Caco-2 (cell line): ENCODE measurements around the gene B3GLCT. TPM values are rescaled to one million over a fixed set of nuclear protein-coding genes. Genes with fewer than 3 reads are reported as not detected.

Experiments used
- BruUV-seq: library from RNA; stranded (reverse); fragments of 400-500 nt; replicated peaks from 2 replicates; lab custom pipeline; 2021; lab: Mats Ljungman, UMichigan
- CTCF ChIA-PET: fragments of 300-600 bp; sonication (Branson Sonifier 250); formaldehyde crosslinking; loops from one replicate; lab custom pipeline; 2022; ENCODE audit warnings: antibody characterized with exemption; lab: Charles Lee
- POLR2A ChIA-PET: fragments of 300-600 bp; sonication (Branson Sonifier 250); formaldehyde crosslinking; loops from one replicate; lab custom pipeline; 2022; ENCODE audit warnings: antibody characterized with exemption; lab: Charles Lee
- DNase-seq, 2 experiments: peaks; one replicate each; pipeline versions ENCODE4 v3.0.0 to v3.0.0-alpha.2; 2020 to 2022
- H3K27me3 ChIP-seq: replicated peaks from 2 replicates; pipeline ENCODE4 v1.6.0; 2011; ENCODE audit warnings: low read length; ENCODE audit not compliant: control insufficient read depth, insufficient read depth
- H3K36me3 ChIP-seq: 2 replicates; pipeline ENCODE4 v1.5.1; 2011; ENCODE audit warnings: low read length; ENCODE audit not compliant: control insufficient read depth, insufficient read depth
- H3K4me1 ChIP-seq: fragments of 250-450 bp; sonication (Bioruptor Pico); 2 replicates; pipeline ENCODE4 v1.5.1; 2020; ENCODE audit warnings: mild to moderate bottlenecking
- H3K4me3 ChIP-seq: 2 replicates; pipeline ENCODE4 v1.5.1; 2011; ENCODE audit warnings: low read depth, mild to moderate bottlenecking, control low read depth, low read length
- H3K9me3 ChIP-seq: fragments of 250-450 bp; sonication (Bioruptor Pico); 2 replicates; pipeline ENCODE4 v1.5.1; 2020; ENCODE audit warnings: mild to moderate bottlenecking, moderate library complexity
- H3K27ac Mint-ChIP-seq: one replicate; pipeline ENCODE4 v1.8.0; 2022; ENCODE audit warnings: mixed read lengths; ENCODE audit not compliant: unreplicated experiment
- H3K27me3 Mint-ChIP-seq: one replicate; pipeline ENCODE4 v1.8.0; 2022; ENCODE audit warnings: mixed read lengths; ENCODE audit not compliant: insufficient read depth, unreplicated experiment
- H3K36me3 Mint-ChIP-seq: one replicate; pipeline ENCODE4 v1.8.0; 2022; ENCODE audit warnings: mild to moderate bottlenecking, mixed read lengths; ENCODE audit not compliant: insufficient read depth, unreplicated experiment
- H3K4me1 Mint-ChIP-seq: one replicate; pipeline ENCODE4 v1.8.0; 2022; ENCODE audit warnings: low read depth, mixed read lengths; ENCODE audit not compliant: unreplicated experiment
- H3K4me3 Mint-ChIP-seq: one replicate; pipeline ENCODE4 v1.8.0; 2022; ENCODE audit warnings: mild to moderate bottlenecking, moderate library complexity, mixed read lengths; ENCODE audit not compliant: unreplicated experiment
- H3K9me3 Mint-ChIP-seq: one replicate; pipeline ENCODE4 v1.8.0; 2022; ENCODE audit warnings: mixed read lengths; ENCODE audit not compliant: unreplicated experiment
- CTCF ChIP-seq, 2 experiments: fragments of 200-600 bp in 1 of 2; IDR thresholded peaks; 1 replicate in 1 of 2; 2 replicates in 1 of 2; pipeline versions ENCODE4 v1.5.1 to v1.8.0; 2011 to 2022; ENCODE audit warnings: antibody characterized with exemption in 1 of 2, control low read depth in 1 of 2, inconsistent platforms in 1 of 2, low read depth in 1 of 2, low read length in 1 of 2, mild to moderate bottlenecking in 1 of 2, moderate library complexity in 1 of 2; ENCODE audit not compliant: insufficient read depth in 1 of 2, severe bottlenecking in 1 of 2, unreplicated experiment in 1 of 2
- intact Hi-C: fragments of 100-400 bp; cut with micrococcal nuclease; formaldehyde crosslinking; loops from one replicate; pipeline ENCODE4 v1.10.0; 2022; ENCODE audit not compliant: unreplicated experiment
- total RNA-seq: library from RNA; stranded (reverse); gene quantifications from 2 replicates; pipeline ENCODE4 v1.2.3, GENCODE V29; 2022

Gene B3GLCT
- total RNA-seq, 1 experiment from 2014 or later, result 4.5 TPM

- Histone ChIP-seq H3K4me1 (no peaks in the 10 kb centered on the region), H3K9me3 (no peaks in the 10 kb centered on the region), H3K4me3 (no peak overlapping the region), H3K27me3 (no peaks in the 10 kb centered on the region), H3K36me3 (no peaks in the 10 kb centered on the region)
- CTCF ChIA-PET, result no interaction called here
- DNase-seq, result no peak
- Mint-ChIP-seq H3K4me3 (no peak overlapping the region), H3K27ac (no peak overlapping the region), H3K4me1 (no peaks in the 10 kb centered on the region), H3K27me3 (no peaks in the 10 kb centered on the region), H3K36me3 (no peaks in the 10 kb centered on the region), H3K9me3 (peaks cover 21% of the 10 kb centered on the region)
- intact Hi-C loops, result no loop called here
- no peak for TF ChIP-seq CTCF (IDR thresholded peaks at IDR 0.05; ENCODE audit: insufficient read depth in 1 of 2, low read depth in 1 of 2, low read length in 1 of 2, severe bottlenecking in 1 of 2, unreplicated experiment in 1 of 2)
- POLR2A ChIA-PET, result no interaction called here
- no TSS peak for BruUV-seq
These were observed 67.5 kb downstream of the B3GLCT start for GRCh38 chr13:31267126-31267784.

- Mint-ChIP-seq H3K36me3 (no peaks in the 10 kb centered on the region), H3K4me1 (no peaks in the 10 kb centered on the region), H3K9me3 (peaks cover 32% of the 10 kb centered on the region), H3K4me3 (no peak overlapping the region), H3K27me3 (no peaks in the 10 kb centered on the region), H3K27ac (no peak overlapping the region)
- H3K36me3 ChIP-seq, result no peaks in the 10 kb centered on the region
- H3K27me3 ChIP-seq, result no peaks in the 10 kb centered on the region
- no peak overlapping the region for H3K4me3 ChIP-seq
- no peak for DNase-seq
- no TSS peak for BruUV-seq
- no peak for TF ChIP-seq CTCF (IDR thresholded peaks at IDR 0.05; ENCODE audit: insufficient read depth in 1 of 2, low read depth in 1 of 2, low read length in 1 of 2, severe bottlenecking in 1 of 2, unreplicated experiment in 1 of 2)
- ChIA-PET CTCF (no interaction called here), POLR2A (no interaction called here)
- peaks cover 4% of the 10 kb centered on the region; the same call in 1 of the 2 replicates for H3K9me3 ChIP-seq
- no peaks in the 10 kb centered on the region for H3K4me1 ChIP-seq
- intact Hi-C loops, result no loop called here
These were observed 74.6 kb downstream of the B3GLCT start for GRCh38 chr13:31274390-31274789.

- Histone ChIP-seq H3K27me3 (no peaks in the 10 kb centered on the region), H3K9me3 (peaks cover 4% of the 10 kb centered on the region; the same call in 1 of the 2 replicates), H3K4me1 (no peaks in the 10 kb centered on the region), H3K4me3 (no peak overlapping the region), H3K36me3 (no peaks in the 10 kb centered on the region)
- Mint-ChIP-seq H3K36me3 (no peaks in the 10 kb centered on the region), H3K27ac (no peak overlapping the region), H3K4me1 (no peaks in the 10 kb centered on the region), H3K4me3 (no peak overlapping the region), H3K9me3 (peaks cover 28% of the 10 kb centered on the region), H3K27me3 (no peaks in the 10 kb centered on the region)
- intact Hi-C loops, result no loop called here
- no peak for TF ChIP-seq CTCF (IDR thresholded peaks at IDR 0.05; ENCODE audit: insufficient read depth in 1 of 2, low read depth in 1 of 2, low read length in 1 of 2, severe bottlenecking in 1 of 2, unreplicated experiment in 1 of 2)
- POLR2A ChIA-PET, result no interaction called here
- CTCF ChIA-PET, result no interaction called here
- DNase-seq, result no peak
- BruUV-seq, result no TSS peak
These were observed 76.6 kb downstream of the B3GLCT start for GRCh38 chr13:31276421-31276820.
